NCI-H2171 (cell line): ENCODE data around the gene RTN3.

Source experiments
- DNase-seq: peaks from one replicate; lab custom pipeline; 2025; lab: John Stamatoyannopoulos, UW

The RTN3 gene

DNA sequence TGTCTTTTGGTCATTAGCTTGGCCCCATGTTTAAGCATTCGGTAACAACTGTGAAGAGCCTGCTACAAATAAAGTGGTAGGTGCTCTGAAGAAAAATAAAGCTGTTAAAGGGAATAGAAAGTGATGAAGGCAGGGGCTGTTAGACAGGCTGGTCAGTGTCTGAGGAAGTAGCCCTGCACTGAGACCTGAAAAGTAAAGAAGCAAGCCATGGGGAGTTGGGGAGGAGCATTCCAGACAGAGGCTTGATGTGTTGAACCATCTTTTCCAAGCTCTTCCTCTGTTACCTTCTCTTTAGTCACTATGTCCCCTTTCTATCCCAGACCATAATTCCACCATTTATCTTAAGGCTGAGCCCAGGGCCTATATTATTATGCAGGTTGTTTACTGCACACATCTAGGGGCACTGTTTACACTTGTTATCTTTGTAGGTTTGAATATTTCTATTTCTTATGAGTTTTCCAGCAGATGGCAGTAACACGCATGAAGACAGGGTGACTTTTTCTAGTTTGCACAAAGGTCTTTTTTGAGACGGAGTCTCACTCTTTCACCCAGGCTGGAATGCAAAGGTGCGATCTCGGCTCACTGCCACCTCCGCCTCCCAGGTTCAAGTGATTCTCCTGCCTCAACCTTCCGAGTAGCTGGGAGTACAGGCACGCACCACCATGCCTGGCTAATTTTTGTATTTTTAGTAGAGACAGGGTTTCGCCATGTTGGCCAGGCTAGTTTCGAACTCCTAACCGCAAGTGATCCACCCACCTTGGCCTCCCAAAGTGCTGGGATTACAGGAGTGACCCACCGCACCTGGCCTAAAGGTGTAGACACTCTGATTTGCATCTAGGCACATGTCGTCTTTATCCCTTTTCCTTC is 64.2 kb downstream of the RTN3 start:
- DNase-seq: no peak

DNA sequence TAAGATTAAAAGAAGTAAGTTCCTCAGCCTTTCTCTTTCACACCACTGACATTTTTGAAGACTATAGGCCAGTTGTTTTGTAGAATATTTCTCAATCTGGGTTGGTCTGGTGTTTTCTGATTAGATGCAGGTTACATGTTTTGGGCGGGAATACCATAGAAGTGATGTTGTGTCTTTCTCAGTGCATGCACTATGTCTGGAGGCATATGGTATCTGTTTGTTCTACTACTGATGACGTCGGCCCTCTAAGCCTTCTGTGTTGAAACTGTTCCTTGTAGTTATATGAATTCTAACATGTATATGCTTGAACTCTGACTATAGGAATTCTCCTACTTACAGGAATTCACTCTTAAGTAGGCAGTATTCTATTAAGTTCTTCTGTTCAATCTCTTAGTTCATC is 65.7 kb downstream of the RTN3 start:
- no peak for DNase-seq

DNA sequence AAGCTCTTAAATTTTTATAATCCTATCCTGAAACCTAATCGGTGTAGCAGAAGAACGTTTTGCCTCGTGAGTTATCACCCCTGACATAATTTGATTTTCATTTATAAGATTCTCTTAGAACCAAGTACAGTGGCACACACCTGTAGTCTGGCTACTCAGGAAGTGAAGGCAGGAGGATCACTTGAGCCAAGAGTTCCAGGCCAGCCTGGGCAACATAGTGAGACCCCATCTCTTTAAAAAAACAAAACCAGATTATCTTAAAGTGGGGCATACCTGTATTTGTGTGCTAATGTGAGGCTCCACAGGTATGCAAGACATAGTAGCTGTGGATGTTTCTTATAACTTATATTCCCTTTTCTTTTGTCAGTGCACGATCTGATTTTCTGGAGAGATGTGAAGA is 68.3 kb downstream of the RTN3 start:
- no peak for DNase-seq

DNA sequence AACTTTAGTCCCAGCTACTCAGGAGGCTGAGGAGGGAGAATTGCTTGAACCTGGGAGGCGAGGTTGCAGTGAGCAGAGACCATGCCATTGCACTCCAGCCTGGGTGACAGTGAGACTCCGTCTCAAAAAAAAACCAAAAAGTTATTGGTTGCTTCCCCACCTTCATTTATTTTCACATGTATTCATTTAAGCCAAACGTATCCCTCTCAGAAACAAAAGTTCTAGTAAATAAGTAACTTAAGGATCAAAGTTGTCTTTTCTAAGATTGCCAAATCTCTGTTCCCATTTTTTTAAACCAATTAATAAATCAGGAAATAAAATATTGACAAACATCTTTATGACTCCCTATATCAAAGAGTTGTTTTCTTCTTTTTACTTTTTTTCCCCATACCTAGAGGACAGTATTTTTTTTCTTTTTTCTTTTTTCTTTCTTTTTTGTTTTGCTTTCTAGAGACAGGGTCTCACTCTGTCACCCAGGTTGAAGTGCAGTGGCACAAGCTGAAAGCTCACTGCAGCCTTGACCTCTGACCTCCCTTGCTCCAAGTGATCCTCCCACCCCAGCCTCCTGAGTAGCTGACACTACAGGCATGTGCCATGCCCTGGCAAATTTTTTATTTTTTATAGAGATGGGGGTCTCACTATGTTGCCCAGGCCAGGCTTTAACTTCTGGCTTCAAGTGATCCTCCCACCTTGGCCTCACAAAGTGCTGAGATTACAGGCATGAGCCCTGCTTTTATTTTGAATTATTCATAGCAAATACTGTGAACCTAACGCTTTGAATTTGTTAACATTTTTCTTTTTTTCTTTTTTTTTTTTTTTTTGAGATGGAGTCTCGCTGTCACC is 75.8 kb downstream of the RTN3 start:
- no peak for DNase-seq

DNA sequence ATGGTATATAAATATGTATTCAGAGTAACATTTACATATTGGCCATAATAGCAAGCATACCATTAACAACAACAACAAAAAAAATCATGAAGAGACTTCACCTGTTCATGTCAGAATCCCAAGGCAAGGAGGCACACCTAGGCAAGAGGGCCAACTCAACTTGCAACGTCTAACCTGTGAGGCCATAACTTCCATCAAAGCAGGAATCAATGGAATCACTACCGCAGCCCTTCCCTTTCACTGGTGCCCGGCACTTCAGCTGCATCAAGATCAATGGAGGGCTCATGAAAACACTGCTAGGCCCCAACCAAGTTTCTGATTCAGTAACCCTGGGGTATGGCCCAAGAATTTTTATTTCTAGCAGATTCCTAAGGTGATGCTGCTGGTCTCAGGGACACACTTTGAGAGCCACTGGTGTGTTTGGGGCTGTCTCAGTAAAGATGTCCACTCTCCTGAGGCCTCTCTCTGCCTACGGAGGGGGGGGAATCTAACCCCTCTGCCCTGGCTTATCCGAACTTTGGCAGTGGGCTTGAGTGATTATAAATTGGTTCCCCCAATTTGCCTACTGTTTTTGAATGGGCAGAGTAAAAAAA is 79.3 kb downstream of the RTN3 start:
- no peak for DNase-seq

DNA sequence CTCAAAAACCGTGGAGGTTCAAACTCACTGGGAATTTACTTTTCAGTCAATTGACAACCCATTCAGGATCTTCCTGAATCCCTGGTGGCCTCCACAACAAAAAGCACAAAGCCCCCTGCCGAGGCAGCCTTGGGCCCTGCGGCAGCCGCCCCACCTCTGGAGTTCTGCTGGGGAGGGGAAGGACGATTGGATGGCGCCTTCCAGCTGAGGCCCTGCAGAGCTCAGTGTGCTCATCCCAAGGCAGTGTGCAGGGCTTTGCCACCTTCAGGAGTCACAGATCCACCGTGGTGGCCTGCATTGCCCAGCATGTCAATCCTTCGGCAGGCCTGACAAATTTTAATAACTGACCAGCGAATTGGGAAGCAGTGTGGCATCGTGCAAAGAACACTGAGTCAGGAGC is 79.9 kb downstream of the RTN3 start:
- DNase-seq: no peak

DNA sequence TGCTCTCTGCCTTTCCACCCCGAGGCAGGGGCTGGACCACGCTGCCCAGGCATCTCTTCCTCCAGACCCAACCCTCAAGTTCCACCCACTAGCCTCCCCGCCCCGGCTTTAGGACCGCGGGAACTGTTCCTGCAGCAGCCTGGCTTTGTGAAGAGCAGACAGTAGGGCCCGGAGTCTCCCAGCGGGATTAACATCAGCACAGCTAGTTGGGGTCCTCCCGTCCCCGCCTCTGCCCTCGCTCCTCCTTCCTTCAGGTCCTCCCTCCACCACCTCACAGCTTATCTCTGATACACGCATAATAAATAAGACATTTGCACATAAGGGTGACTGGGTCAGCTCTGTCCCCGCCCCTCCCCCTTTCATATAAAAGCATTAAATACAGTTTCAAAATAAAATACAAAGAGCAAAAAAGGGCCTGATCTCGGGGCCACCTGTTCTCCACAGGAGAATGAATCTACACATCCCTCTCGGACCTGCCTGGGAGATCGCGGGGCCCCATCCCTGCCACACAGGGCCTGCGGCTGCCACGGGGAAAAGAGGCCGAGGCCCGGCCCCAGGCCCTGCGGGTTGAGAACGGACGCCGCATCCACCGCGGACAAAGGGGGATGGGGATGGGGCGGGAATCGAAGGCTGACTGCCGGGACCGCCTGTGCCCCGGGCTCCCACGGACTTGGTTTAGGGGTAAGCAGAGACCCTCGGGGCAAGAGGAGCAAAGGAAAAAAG is 80.8 kb downstream of the RTN3 start:
- DNase-seq: no peak

DNA sequence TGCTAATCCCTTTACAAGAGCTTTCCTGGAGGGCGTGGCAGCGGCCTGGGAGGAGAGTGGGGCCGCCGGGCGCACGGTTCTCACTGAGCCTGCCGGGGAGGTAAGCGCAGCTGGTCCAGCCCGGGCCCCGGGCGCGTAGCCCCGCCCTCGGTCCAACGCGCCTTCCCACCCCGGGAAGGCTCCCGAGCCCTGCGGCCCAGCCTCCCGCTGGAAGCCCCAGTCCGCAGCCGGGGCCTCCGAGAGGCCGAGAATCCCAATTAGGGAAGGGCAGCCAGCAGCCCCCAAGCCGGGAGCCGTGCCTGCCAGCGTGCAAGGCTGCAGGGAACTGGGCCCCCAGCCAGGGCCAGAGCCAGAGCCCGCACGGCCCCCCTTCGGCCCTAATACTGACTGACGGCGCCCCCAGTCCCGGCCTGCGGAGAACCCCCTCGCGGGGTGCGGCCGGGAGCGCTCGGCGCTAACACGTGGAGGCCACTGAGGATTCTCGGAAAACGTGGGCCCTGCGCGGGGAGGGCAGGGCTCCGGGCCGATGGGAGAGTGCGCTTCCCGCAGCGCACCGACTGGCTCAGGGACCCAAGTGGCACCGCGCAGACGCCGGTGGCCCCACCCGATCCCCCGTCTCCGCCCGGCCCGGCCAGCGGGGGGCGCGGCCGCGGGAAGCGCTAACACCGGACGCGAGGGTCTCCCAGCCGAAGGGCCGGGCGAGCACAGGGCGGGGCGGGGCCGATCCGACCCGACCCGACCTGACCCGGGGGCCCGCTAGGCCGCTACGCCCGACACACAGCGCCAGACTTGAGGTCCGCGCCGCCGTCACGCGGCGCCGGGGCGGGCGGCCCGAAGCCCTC is 81.6 kb downstream of the RTN3 start:
- no peak for DNase-seq

DNA sequence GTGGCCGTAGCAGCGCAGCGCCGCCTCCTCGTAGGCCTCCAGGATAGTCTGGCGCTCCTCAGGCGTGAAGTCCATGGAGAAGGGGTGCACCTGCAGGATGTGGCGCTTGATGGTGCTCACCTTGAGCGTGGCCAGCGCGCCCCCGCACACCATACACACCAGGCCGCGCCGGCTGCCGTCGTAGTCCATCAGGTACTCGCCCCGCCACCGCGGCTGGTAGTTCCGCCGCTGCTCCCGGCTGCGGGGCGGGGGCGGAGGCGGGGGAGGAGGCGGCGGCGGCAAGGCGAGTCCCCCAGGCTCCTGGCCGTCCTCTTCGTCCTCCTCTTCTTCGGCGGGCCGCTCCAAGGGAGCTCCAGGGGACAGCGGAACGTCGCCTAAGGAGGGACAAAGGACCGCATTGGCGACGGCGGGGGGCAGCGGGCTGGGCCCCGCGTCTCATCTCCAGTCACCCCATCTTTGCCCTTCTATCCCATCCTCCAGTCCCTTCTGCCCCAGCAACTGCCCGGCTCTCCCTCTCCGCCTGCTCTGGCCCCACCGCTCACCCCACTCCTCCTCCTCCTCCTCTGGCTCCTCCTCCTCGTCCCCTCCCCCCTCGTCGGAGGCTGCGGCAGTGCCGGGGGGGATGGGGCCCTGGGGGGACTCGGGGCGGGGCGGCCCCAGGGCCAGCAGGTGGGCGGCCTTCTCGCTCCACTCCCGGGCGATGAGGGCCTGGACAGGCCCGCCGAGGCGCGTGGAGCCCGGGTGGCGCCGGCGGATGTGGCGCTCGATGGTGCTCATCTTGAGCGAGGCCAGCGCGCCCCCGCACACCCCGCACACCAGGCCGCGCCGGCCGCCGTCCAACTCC is 82.4 kb downstream of the RTN3 start:
- no peak for DNase-seq

DNA sequence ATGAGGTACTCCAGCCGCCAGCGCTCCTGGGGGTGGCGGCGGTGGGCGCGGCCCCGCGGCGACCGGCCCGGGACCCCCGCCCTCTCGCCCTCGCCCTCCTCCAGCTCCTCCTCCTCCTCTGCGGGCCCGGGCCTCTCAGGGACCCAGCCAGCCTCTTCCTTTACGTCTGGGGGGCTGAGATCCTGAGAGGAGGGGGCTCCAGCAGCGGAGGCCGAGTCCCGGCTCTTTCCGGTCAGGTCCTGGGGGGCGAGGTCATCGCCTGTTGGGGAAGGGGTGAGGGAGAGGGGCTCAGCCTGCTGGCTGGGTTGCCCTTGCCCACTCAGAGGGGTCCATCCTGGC is 83.0 kb downstream of the RTN3 start:
- DNase-seq: no peak

DNA sequence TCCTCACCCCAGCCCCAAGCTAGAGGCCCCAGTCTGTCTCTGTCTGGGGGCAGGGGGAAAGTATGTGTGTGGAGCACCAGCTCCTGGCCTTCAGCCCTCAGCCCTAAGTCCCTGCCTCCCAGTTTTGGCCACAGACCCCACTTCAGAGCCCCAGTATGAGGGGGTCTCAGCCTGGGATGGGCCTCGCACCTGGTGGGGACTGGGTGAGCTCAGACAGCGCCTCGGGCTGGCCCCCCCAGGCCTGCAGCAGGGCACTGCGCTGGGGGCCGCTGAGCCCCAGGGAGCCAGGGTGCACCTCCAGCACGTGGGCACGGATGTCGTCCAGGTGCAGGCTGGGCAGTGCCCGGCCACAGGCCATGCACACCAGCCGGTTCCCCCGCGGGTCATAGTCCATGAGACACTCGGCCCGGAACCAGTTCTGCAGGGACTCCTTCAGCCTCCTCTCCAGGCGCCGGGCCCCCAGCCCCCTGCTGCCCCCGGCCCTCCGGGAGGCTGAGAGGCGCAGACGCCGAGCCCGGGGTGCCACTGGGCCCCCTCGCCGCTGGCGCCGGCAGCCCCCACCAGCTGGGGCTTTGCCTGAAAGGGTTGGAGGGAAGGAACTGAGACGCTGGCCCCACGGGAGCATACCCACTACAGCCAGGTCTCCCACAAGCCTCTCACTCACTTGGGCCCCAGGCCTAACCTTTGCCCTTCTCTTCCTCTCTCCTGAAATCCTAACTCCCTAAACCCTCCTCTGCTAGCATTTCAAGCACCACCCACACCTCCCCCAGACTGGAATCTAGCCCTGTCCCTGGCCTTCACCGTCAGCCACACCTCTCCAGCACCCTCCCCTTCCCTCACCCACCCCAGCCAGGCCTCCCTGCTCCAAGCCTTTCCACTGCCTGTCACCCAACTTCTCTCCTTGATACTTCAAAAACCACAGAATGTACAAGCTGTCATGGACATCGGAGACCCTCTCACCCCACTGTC is 83.7 kb downstream of the RTN3 start:
- DNase-seq: no peak

DNA sequence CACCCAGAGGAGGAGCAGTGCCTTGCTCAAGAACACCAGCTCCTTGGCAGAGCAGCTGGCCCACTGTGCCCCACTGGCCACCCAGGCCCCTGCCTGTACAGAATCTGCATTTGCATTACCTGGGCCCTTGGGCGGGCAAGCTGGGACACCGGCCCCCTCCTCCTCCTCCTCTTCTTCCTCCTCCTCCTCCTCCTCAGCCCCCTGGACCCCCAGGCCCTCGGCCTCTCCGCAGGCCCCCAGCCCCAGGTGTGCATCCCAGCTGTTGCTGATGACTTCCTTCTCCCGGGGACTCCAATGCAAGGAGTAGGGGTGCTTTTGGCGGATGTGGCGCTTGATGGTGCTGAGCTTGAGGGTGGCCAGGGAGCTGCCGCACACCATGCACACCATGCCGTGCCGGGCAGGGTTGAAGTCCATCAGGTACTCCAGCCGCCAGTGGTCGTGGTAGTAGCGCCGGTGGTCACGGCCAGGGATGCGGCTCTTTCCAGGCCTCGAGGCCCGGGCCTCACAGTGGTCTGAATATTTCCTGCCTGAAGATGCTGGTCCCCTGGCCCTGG is 84.5 kb downstream of the RTN3 start:
- DNase-seq: no peak

DNA sequence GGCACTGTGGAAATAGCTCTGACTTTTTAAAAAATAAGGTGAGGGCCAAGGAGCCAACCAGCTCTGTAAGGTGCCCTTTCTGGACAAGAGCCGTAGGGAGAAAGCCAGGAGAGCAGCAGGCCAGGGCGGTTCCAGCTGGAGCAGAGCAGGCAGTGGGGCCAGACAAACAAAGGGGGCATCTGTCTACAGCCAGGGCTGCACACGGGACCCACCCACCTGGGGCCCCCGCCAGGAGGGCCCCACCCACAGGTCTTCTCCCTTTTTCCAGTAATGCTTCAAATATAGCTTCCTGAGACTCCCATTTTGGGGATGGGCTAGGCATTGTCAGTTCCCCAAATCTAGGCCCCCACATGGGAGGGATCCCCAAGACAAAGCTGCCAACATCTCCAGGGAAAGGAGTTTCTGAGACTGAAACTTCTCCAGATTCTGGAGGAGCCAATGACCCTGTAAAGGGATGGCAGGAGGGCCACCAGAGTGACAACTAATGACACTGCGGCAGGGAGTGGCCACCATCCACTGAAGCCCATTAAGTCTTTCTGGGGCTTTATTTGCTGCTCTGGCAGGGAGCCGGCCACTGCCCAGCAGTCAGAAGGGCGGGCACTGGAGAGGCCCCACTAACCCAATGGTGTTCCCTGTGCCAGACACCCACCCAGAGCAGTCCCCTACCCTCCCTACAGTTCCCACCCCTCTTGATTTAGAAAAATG is 85.4 kb downstream of the RTN3 start:
- DNase-seq: no peak

DNA sequence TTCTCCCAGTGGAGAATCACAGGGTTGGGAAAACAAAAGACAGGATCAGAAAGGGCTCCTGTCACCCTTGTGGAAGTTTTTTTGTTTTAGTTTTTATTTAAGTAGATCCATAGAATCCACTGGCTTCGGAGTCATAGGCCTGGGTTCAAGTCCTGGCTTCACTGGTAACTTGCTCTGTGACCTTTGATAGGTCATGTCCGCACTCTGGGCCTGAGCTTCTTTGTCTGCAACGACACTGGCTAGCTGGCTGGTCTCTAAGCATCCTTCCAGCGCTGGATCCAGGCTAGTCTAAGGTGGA is 85.9 kb downstream of the RTN3 start:
- no peak for DNase-seq

DNA sequence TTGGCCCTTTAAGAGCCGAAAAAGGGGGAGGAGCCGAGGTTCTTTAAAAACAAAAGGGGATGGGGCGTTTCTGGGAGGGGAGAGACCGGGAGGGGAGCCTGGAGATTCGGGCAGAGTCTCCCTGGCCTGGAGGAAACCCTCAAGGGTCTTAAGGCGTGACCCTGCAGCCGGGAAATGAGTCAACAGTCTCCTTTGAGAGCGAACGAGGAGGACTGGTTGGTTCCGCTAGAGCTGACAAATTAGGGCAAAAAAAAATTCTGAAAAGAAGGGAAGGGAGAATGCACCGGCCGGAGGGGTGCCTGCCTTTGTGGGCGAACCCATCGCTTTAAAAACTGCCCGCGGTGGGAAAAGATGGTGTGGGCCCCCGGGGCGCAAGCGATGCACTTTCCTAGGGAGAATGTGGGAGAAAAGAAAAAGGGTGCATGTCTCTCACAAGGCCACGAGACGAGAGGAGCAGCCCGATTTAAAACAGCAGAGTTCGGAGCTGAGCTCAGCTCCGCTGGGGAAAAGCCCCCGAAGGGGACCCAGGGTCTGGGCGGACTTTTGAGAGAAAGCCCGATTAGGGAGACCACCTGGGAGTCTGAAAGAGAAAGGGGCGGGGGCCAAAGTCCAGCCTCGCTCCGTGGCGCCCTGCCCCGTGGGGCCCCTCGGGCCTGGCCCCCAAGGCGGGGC is 86.4 kb downstream of the RTN3 start:
- peak; percentile 17 for DNase-seq

DNA sequence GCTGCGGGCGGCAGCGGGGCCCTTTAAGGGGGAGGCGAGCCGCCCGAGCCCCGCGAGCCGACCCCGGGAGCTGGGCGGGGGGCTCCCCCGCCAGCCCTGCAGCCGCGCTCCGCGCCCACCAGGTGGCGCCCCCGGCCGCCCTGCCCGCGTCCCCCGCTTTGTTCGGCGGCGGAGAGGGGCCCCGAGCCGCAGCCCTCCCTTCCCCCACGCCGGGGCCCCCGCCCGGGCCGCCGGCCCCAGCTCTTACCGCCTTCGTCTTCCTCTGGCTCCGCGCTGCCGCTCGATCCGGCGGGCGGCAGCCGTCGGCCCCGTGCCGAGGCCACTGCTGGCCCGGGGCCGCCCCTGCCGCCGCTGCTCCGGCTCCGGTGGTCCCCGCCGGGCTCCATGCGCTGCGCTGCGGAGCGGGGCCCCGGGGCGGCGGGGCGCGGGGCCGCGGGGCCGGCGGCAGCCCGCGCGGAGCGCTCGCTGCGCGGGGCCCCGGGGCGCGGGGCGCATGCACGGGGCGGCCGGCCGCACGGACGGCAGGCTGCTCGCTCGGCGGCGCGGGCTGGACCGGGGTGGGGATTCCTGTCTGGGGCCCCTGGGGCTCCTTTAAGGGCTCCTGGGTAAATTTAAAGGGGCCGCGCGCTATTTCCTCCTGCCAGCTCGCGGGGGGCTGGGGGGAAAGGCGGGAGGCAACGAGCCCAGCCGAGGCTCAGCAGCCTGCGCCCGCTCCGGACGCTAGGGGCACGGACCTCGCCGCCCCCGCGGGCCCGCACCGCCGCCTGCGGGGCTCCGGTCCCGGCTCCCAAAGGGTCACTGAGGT is 87.1 kb downstream of the RTN3 start, which contains the start of gene ZFTA:
Gene ZFTA, minus strand, starts transcription at position 539 of the 805 bp plus-strand sequence. Its CDS starts 153 bp downstream, at position 386.
- DNase-seq: peak; percentile 53
